GM12872 (cell line): Measurements from ENCODE around the gene CELF2.

Experiments used
- CTCF ChIP-seq: IDR thresholded peaks from 3 replicates; pipeline ENCODE4 v1.5.1; 2011; ENCODE audit warnings: low read depth, mild to moderate bottlenecking, low read length, moderate library complexity; ENCODE audit not compliant: insufficient read depth

The CELF2 gene

GRCh38 chr10:11166550-11166949 lies 148.9 kb downstream of the CELF2 start:
- TF ChIP-seq CTCF: no peak

GRCh38 chr10:11167233-11167966 lies 149.7 kb downstream of the CELF2 start:
- no peak for TF ChIP-seq CTCF

- TF ChIP-seq CTCF: no peak
These were observed 150.9 kb downstream of the CELF2 start for GRCh38 chr10:11168423-11169090.

GRCh38 chr10:11169976-11170375 lies 152.3 kb downstream of the CELF2 start:
- no peak for TF ChIP-seq CTCF

GRCh38 chr10:11170574-11170973 lies 152.9 kb downstream of the CELF2 start:
- no peak for TF ChIP-seq CTCF

- no peak for TF ChIP-seq CTCF
These were observed 153.6 kb downstream of the CELF2 start for GRCh38 chr10:11170993-11171851.

- no peak for TF ChIP-seq CTCF
These were observed 155.4 kb downstream of the CELF2 start for GRCh38 chr10:11173042-11173441.
